HepG2 (cell line): ENCODE results near the gene COMT. TPM values are rescaled to one million over a fixed set of nuclear protein-coding genes. Genes with fewer than 3 reads are reported as not detected.

Source experiments
- IKZF4 ChIP-seq: sonication (generic); formaldehyde crosslinking; IDR thresholded peaks from 2 replicates; pipeline ENCODE4 v1.5.1; 2020; ENCODE audit warnings: borderline replicate concordance, mild to moderate bottlenecking, low read depth, missing genetic modification reagents; ENCODE audit errors: not compliant biosample characterization
- NR2F1 ChIP-seq, 2 experiments: fragments of 450-650 bp in 1 of 2; formaldehyde crosslinking in 1 of 2; IDR thresholded peaks; 2 replicates each; pipeline versions ENCODE4 v1.5.0 to v1.6.1; 2016 to 2020; ENCODE audit warnings: mild to moderate bottlenecking in 1 of 2, missing compliant biosample characterization in 1 of 2, missing genetic modification reagents in 1 of 2, moderate library complexity in 1 of 2
- SMAD3 ChIP-seq: sonication (generic); formaldehyde crosslinking; IDR thresholded peaks from 2 replicates; pipeline ENCODE4 v1.4.0; 2020; ENCODE audit warnings: missing genetic modification reagents
- SSRP1 ChIP-seq: IDR thresholded peaks from 2 replicates; pipeline ENCODE4 v1.6.1; 2016; ENCODE audit warnings: control low read depth
- ZNF3 ChIP-seq: IDR thresholded peaks from 2 replicates; pipeline ENCODE4 v1.7.0; 2017; ENCODE audit warnings: inconsistent platforms
- ZNF430 ChIP-seq: sonication (generic); formaldehyde crosslinking; IDR thresholded peaks from 2 replicates; pipeline ENCODE4 v1.9.0; 2021; ENCODE audit warnings: mild to moderate bottlenecking, missing genetic modification reagents
- ZNF451 ChIP-seq: sonication (generic); formaldehyde crosslinking; IDR thresholded peaks from 2 replicates; pipeline ENCODE4 v1.5.0; 2020; ENCODE audit warnings: mild to moderate bottlenecking, missing genetic modification reagents
- ZNF557 ChIP-seq: sonication (generic); formaldehyde crosslinking; IDR thresholded peaks from 2 replicates; pipeline ENCODE4 v1.4.0; 2020; ENCODE audit warnings: missing genetic modification reagents
- ZNF761 ChIP-seq: sonication (generic); formaldehyde crosslinking; conservative IDR thresholded peaks from 2 replicates; pipeline ENCODE4 v1.4.0; 2020; ENCODE audit warnings: mild to moderate bottlenecking, missing genetic modification reagents
- ZNF83 ChIP-seq: sonication (generic); formaldehyde crosslinking; IDR thresholded peaks from 2 replicates; pipeline ENCODE4 v1.4.0; 2020; ENCODE audit warnings: missing genetic modification reagents, mild to moderate bottlenecking, borderline replicate concordance
- ZSCAN9 ChIP-seq: IDR thresholded peaks from 2 replicates; pipeline ENCODE4 v1.6.1; 2016; ENCODE audit warnings: borderline replicate concordance
- polyA plus RNA-seq, 8 experiments: library from polyadenylated mRNA; depleted of rRNA in 3 of 8; stranded (reverse) in 7 of 8; unstranded in 1 of 8; fragments of >200 nt; fragmentation: Illumina TruSeq in 4 of 8; extraction: Trizol in 4 of 8; gene quantifications; 2 replicates each; pipeline versions ENCODE4 v1.2.1 to v1.2.3, GENCODE V29; 2011 to 2016; ENCODE audit warnings: low read depth in 4 of 8, missing spikeins in 1 of 8, mixed read lengths in 1 of 8; ENCODE audit not compliant: insufficient read depth in 1 of 8
- total RNA-seq, 5 experiments: library from RNA; depleted of rRNA; stranded (reverse); fragments of >200 nt; fragmentation: Illumina TruSeq; extraction: Trizol; gene quantifications; 2 replicates each; pipeline ENCODE4 v1.2.3, GENCODE V29; 2016; ENCODE audit warnings: low read depth in 1 of 5
- TF ChIP-seq, protein P1 (sequence below): sonication (generic); formaldehyde crosslinking; IDR thresholded peaks from 2 replicates; pipeline ENCODE4 v1.8.1; 2022; ENCODE audit warnings: low read depth, mild to moderate bottlenecking, missing genetic modification reagents
- TF ChIP-seq, protein P2 (sequence below): sonication (generic); formaldehyde crosslinking; IDR thresholded peaks from 2 replicates; pipeline ENCODE4 v1.4.0; 2020; ENCODE audit warnings: missing genetic modification reagents
- TF ChIP-seq, protein P3 (sequence below): sonication (generic); formaldehyde crosslinking; IDR thresholded peaks from 2 replicates; pipeline ENCODE4 v1.4.0; 2020; ENCODE audit warnings: missing genetic modification reagents
- TF ChIP-seq, protein P4 (sequence below): sonication (generic); formaldehyde crosslinking; IDR thresholded peaks from 2 replicates; pipeline ENCODE4 v1.5.0; 2020; ENCODE audit warnings: missing genetic modification reagents, mild to moderate bottlenecking, borderline replicate concordance
- TF ChIP-seq, protein P5 (sequence below): IDR thresholded peaks from 2 replicates; pipeline ENCODE4 v1.6.1; 2016; ENCODE audit warnings: mild to moderate bottlenecking, missing biosample characterization, missing genetic modification reagents
- TF ChIP-seq, protein P6 (sequence below): sonication (generic); formaldehyde crosslinking; IDR thresholded peaks from 2 replicates; pipeline ENCODE4 v1.4.0; 2020; ENCODE audit warnings: missing genetic modification reagents, borderline replicate concordance
- TF ChIP-seq, protein P7 (sequence below), 2 experiments: fragments of 450-650 bp in 1 of 2; sonication (generic) in 1 of 2; formaldehyde crosslinking; IDR thresholded peaks; 2 replicates each; pipeline versions ENCODE4 v1.5.0 to v1.8.0; 2020 to 2022; ENCODE audit warnings: mild to moderate bottlenecking in 1 of 2, missing genetic modification reagents in 1 of 2

Gene COMT
- total and polyA plus RNA-seq, 2 of the 13 experiments (the other 11 are each of a cell fraction or from before 2014, with no cell fraction given): 156 to 162 TPM

DNA sequence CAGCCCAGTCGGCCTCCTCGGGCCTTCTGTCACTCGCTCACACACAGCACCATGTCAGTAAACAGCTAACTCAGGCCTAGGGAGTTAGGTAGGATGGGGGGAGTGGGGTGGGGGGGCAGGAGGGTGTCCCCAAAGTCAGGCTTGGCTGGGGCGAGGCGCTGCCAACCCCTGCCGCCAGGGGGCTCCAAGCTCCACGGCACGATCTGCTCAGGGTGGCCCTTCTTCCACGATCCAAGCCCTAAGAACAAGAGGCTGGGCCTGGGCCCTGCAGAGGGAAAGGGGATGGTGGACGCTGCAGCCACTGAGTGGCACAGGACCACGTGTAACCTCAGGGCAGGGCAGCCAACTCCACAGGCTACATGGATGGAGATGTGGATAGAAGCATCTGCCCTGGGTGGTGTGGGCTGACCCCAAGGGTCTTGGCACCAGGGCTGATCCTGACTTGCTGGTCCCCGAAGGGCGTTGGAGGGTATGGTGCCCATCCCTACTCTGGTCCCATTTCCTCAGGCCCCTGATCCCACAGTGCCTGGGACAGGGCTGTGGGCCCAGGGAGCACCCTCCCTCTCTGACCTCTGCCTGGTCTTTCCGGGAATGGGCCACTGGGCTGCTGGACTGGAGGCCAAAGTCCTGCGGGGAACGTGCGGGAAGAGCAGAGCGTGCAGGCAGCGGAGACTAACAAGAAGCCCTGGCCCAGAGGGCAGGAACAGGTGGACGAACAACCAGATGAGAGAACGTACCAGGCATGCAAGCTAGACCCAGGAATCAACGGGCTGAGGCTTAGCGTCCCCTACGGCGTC, 29.1 kb downstream of the COMT start (continued):
- TF ChIP-seq ZNF557 (CRISPR knock-in tag) (0 out of 2 replicates have a peak, but pooled peaks have one; percentile 83), NR2F1 (CRISPR knock-in tag; IDR thresholded peaks at IDR 0.05) (peak; percentile 78 to 96; a peak in 3 of 4 replicates), ZNF3 (no peak), ZSCAN9 (CRISPR knock-in tag) (peak; percentile 92; the same call in 1 of the 2 replicates), ZNF451 (peak; percentile 87), ZNF430 (CRISPR knock-in tag) (peak; percentile 46; the same call in 1 of the 2 replicates), SSRP1 (peak; percentile 94; the same call in 1 of the 2 replicates), ZNF83 (no peak), SMAD3 (CRISPR knock-in tag) (peak; percentile 80; the same call in 1 of the 2 replicates), ZNF761 (CRISPR knock-in tag) (peak; percentile 45; the same call in 1 of the 2 replicates), IKZF4 (CRISPR knock-in tag) (no peak)
- TF ChIP-seq, protein P1, sequence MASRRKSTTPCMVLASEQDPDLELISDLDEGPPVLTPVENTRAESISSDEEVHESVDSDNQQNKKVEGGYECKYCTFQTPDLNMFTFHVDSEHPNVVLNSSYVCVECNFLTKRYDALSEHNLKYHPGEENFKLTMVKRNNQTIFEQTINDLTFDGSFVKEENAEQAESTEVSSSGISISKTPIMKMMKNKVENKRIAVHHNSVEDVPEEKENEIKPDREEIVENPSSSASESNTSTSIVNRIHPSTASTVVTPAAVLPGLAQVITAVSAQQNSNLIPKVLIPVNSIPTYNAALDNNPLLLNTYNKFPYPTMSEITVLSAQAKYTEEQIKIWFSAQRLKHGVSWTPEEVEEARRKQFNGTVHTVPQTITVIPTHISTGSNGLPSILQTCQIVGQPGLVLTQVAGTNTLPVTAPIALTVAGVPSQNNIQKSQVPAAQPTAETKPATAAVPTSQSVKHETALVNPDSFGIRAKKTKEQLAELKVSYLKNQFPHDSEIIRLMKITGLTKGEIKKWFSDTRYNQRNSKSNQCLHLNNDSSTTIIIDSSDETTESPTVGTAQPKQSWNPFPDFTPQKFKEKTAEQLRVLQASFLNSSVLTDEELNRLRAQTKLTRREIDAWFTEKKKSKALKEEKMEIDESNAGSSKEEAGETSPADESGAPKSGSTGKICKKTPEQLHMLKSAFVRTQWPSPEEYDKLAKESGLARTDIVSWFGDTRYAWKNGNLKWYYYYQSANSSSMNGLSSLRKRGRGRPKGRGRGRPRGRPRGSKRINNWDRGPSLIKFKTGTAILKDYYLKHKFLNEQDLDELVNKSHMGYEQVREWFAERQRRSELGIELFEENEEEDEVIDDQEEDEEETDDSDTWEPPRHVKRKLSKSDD: peak; percentile 41; the same call in 1 of the 2 replicates
- TF ChIP-seq, protein P2, sequence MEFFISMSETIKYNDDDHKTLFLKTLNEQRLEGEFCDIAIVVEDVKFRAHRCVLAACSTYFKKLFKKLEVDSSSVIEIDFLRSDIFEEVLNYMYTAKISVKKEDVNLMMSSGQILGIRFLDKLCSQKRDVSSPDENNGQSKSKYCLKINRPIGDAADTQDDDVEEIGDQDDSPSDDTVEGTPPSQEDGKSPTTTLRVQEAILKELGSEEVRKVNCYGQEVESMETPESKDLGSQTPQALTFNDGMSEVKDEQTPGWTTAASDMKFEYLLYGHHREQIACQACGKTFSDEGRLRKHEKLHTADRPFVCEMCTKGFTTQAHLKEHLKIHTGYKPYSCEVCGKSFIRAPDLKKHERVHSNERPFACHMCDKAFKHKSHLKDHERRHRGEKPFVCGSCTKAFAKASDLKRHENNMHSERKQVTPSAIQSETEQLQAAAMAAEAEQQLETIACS (CRISPR knock-in tag): no peak
- TF ChIP-seq, protein P3, sequence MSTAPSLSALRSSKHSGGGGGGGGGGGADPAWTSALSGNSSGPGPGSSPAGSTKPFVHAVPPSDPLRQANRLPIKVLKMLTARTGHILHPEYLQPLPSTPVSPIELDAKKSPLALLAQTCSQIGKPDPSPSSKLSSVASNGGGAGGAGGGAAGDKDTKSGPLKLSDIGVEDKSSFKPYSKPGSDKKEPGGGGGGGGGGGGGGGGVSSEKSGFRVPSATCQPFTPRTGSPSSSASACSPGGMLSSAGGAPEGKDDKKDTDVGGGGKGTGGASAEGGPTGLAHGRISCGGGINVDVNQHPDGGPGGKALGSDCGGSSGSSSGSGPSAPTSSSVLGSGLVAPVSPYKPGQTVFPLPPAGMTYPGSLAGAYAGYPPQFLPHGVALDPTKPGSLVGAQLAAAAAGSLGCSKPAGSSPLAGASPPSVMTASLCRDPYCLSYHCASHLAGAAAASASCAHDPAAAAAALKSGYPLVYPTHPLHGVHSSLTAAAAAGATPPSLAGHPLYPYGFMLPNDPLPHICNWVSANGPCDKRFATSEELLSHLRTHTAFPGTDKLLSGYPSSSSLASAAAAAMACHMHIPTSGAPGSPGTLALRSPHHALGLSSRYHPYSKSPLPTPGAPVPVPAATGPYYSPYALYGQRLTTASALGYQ: peak; percentile 56; the same call in 1 of the 2 replicates
- TF ChIP-seq, protein P4, sequence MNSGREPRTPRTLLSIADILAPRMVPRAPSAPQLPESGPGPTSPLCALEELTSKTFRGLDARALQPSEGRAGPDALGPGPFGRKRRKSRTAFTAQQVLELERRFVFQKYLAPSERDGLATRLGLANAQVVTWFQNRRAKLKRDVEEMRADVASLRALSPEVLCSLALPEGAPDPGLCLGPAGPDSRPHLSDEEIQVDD: no peak
- TF ChIP-seq, protein P5, sequence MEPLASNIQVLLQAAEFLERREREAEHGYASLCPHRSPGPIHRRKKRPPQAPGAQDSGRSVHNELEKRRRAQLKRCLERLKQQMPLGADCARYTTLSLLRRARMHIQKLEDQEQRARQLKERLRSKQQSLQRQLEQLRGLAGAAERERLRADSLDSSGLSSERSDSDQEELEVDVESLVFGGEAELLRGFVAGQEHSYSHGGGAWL: 0 out of 2 replicates have a peak, but pooled peaks have one; percentile 42
- TF ChIP-seq, protein P6, sequence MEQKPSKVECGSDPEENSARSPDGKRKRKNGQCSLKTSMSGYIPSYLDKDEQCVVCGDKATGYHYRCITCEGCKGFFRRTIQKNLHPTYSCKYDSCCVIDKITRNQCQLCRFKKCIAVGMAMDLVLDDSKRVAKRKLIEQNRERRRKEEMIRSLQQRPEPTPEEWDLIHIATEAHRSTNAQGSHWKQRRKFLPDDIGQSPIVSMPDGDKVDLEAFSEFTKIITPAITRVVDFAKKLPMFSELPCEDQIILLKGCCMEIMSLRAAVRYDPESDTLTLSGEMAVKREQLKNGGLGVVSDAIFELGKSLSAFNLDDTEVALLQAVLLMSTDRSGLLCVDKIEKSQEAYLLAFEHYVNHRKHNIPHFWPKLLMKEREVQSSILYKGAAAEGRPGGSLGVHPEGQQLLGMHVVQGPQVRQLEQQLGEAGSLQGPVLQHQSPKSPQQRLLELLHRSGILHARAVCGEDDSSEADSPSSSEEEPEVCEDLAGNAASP (CRISPR knock-in tag): peak; percentile 60; the same call in 1 of the 2 replicates
- TF ChIP-seq, protein P7, sequence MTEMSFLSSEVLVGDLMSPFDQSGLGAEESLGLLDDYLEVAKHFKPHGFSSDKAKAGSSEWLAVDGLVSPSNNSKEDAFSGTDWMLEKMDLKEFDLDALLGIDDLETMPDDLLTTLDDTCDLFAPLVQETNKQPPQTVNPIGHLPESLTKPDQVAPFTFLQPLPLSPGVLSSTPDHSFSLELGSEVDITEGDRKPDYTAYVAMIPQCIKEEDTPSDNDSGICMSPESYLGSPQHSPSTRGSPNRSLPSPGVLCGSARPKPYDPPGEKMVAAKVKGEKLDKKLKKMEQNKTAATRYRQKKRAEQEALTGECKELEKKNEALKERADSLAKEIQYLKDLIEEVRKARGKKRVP (CRISPR knock-in tag; IDR thresholded peaks at IDR 0.05): peak in 1 of 2 experiments; percentile 47; a peak in 1 of 4 replicates
